Naive thymus-derived CD4-positive, alpha-beta T cell (primary cell): ENCODE data around the gene RAC2. TPM values are rescaled to one million over a fixed set of nuclear protein-coding genes. Genes with fewer than 3 reads are reported as not detected.

Source experiments
- ATAC-seq: fragments of 150-1000 bp; cut with Tn5 transposase; 2 replicates; pipeline ENCODE4 v1.10.0; 2021; ENCODE audit warnings: mild to moderate bottlenecking, moderate library complexity
- CTCF ChIA-PET: fragments of 350-600 bp; sonication (Branson Sonifier 250); formaldehyde crosslinking; loops from one replicate; lab custom pipeline; 2021; ENCODE audit warnings: antibody characterized with exemption; lab: Charles Lee
- POLR2A ChIA-PET: fragments of 350-600 bp; sonication (Branson Sonifier 250); formaldehyde crosslinking; loops from one replicate; lab custom pipeline; 2021; ENCODE audit warnings: antibody characterized with exemption, inconsistent platforms; lab: Charles Lee
- DNase-seq, 9 donors: peaks; one replicate each; pipeline versions ENCODE4 v3.0.0 to v3.0.0-alpha.2; 2020 to 2022; ENCODE audit warnings: mixed read lengths in 1 of 9
- H3K27ac ChIP-seq: one replicate; pipeline ENCODE4 v1.7.0; 2013; ENCODE audit warnings: mild to moderate bottlenecking, low read depth, low read length, moderate library complexity
- H3K27me3 ChIP-seq, 2 donors: one replicate each; pipeline ENCODE4 v1.7.0; 2013; ENCODE audit warnings: low read length in 2 of 2, mild to moderate bottlenecking in 2 of 2, moderate library complexity in 2 of 2; ENCODE audit not compliant: control insufficient read depth in 2 of 2, insufficient read depth in 2 of 2
- H3K36me3 ChIP-seq, 3 experiments: 1 replicate in 2 of 3; 2 replicates in 1 of 3; pipeline ENCODE4 v1.7.0; 2013; ENCODE audit warnings: low read length in 3 of 3, mild to moderate bottlenecking in 3 of 3, moderate library complexity in 1 of 3; ENCODE audit not compliant: insufficient read depth in 3 of 3, control insufficient read depth in 2 of 3
- H3K4me1 ChIP-seq, 2 donors: one replicate each; pipeline ENCODE4 v1.7.0; 2013; ENCODE audit warnings: low read length in 2 of 2, mild to moderate bottlenecking in 2 of 2, moderate library complexity in 1 of 2; ENCODE audit not compliant: control insufficient read depth in 2 of 2, insufficient read depth in 2 of 2
- H3K4me3 ChIP-seq: 2 replicates; pipeline ENCODE4 v1.7.0; 2013; ENCODE audit warnings: mild to moderate bottlenecking, low read length
- H3K9me3 ChIP-seq, 3 experiments: 1 replicate in 2 of 3; 2 replicates in 1 of 3; pipeline ENCODE4 v1.7.0; 2013; ENCODE audit warnings: low read length in 3 of 3; ENCODE audit not compliant: control insufficient read depth in 2 of 3
- H3K27ac Mint-ChIP-seq, 9 donors: one replicate each; pipeline ENCODE4 v1.8.0; 2020 to 2022; ENCODE audit warnings: mixed read lengths in 9 of 9, mild to moderate bottlenecking in 8 of 9, moderate library complexity in 5 of 9, inconsistent platforms in 2 of 9
- H3K27me3 Mint-ChIP-seq, 5 donors: one replicate each; pipeline ENCODE4 v1.8.0; 2021 to 2022; ENCODE audit warnings: mixed read lengths in 5 of 5, mild to moderate bottlenecking in 1 of 5
- H3K36me3 Mint-ChIP-seq, 5 donors: one replicate each; pipeline ENCODE4 v1.8.0; 2020 to 2022; ENCODE audit warnings: mixed read lengths in 5 of 5, mild to moderate bottlenecking in 3 of 5, inconsistent platforms in 1 of 5
- H3K4me1 Mint-ChIP-seq, 7 donors: one replicate each; pipeline ENCODE4 v1.8.0; 2020 to 2022; ENCODE audit warnings: mixed read lengths in 7 of 7, mild to moderate bottlenecking in 3 of 7, inconsistent platforms in 1 of 7
- H3K4me3 Mint-ChIP-seq, 10 donors: one replicate each; pipeline ENCODE4 v1.8.0; 2020 to 2022; ENCODE audit warnings: mild to moderate bottlenecking in 10 of 10, mixed read lengths in 10 of 10, moderate library complexity in 6 of 10, inconsistent platforms in 2 of 10
- H3K9me3 Mint-ChIP-seq, 11 donors: one replicate each; pipeline ENCODE4 v1.8.0; 2020 to 2022; ENCODE audit warnings: mixed read lengths in 11 of 11, mild to moderate bottlenecking in 4 of 11, inconsistent platforms in 1 of 11, moderate library complexity in 1 of 11
- intact Hi-C, 2 donors: fragments of 100-400 bp; cut with micrococcal nuclease; formaldehyde crosslinking; loops; one replicate each; pipeline ENCODE4 v1.15.1; 2023
- polyA plus RNA-seq, 2 donors: library from polyadenylated mRNA; unstranded; fragments of 300-500 nt; fragmentation: Illumina TruSeq; gene quantifications; one replicate each; pipeline ENCODE4 v1.2.3, GENCODE V29; 2021
- total RNA-seq, 6 experiments: library from RNA in 5 of 6; stranded (reverse) in 5 of 6; gene quantifications; 1 replicate in 5 of 6; 2 replicates in 1 of 6; pipeline ENCODE4 v1.2.3 and lab custom pipeline; 2021 to 2026

Gene RAC2
- total and polyA plus RNA-seq, 7 experiments from 2014 or later = 263 to 886 (median 468) TPM

DNA sequence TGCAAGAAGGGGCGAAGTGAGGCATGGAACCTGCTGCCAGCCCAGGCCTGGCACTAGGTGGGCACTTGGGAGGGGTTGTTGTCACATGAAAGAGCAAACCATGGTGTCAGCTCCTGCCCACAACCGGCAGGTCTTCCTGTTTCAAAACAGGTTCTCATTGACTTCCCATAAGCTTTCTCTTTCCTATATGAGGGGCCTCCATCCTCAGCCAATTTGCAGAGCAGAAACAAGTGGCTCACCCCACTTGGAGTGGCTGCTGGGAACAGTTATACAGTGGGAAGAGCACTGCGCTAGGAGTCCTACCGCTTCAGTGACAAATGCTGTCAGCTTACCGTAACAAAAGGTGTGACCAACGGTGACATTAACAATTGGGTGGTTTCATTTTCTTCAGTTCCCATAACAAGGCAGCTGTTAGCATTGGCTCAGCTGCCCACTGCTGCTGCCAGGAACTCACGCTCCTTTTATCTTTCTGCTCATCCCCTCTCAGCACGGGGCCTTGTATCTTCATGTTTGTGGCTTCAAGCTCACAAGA lies 21.6 kb downstream of the RAC2 start:
- POLR2A ChIA-PET = interaction anchor here (0.6 to 22.1 kb wide), 11 partner anchors 9 to 100 kb away, joined by 3 to 335 read pairs (median 5); partner anchors contain the start of gene RAC2
- peak overlapping the region; percentile 79 to 99 (median 95) for H3K27ac Mint-ChIP-seq
- H3K4me3 ChIP-seq = peak overlapping the region; percentile 41
- peak overlapping the region; percentile 69 to 86 (median 79) for H3K4me3 Mint-ChIP-seq
- ATAC-seq = peak; percentile 45
- no peaks in the 10 kb centered on the region for H3K9me3 ChIP-seq
- H3K36me3 ChIP-seq = peaks cover 5 to 31% (median 16%) of the 10 kb centered on the region in 3 experiments
- intact Hi-C loops = loop anchor here in 1 of 2 donors (10.0 kb wide), 1 partner anchor 452 kb away; the partner anchor contains the start of gene LGALS1
- H3K27me3 Mint-ChIP-seq = no peaks in the 10 kb centered on the region
- H3K4me1 ChIP-seq = peaks cover 74 to 86% of the 10 kb centered on the region in 2 donors
- H3K27ac ChIP-seq = peak overlapping the region; percentile 77
- H3K9me3 Mint-ChIP-seq = peaks cover 0 to 8% (median 2%) of the 10 kb centered on the region in 11 donors
- H3K27me3 ChIP-seq = no peaks in the 10 kb centered on the region
- peak in 6 of 9 donors; percentile 54 to 72 (median 64) for DNase-seq
- H3K4me1 Mint-ChIP-seq = peaks cover 63 to 92% (median 87%) of the 10 kb centered on the region in 7 donors
- CTCF ChIA-PET = interaction anchor here (0.7 to 1.7 kb wide), 9 partner anchors 13 to 234 kb away, joined by 3 to 10 read pairs (median 3); no protein-coding TSS in a partner anchor
- peaks cover 19 to 77% (median 39%) of the 10 kb centered on the region in 5 donors for H3K36me3 Mint-ChIP-seq

DNA sequence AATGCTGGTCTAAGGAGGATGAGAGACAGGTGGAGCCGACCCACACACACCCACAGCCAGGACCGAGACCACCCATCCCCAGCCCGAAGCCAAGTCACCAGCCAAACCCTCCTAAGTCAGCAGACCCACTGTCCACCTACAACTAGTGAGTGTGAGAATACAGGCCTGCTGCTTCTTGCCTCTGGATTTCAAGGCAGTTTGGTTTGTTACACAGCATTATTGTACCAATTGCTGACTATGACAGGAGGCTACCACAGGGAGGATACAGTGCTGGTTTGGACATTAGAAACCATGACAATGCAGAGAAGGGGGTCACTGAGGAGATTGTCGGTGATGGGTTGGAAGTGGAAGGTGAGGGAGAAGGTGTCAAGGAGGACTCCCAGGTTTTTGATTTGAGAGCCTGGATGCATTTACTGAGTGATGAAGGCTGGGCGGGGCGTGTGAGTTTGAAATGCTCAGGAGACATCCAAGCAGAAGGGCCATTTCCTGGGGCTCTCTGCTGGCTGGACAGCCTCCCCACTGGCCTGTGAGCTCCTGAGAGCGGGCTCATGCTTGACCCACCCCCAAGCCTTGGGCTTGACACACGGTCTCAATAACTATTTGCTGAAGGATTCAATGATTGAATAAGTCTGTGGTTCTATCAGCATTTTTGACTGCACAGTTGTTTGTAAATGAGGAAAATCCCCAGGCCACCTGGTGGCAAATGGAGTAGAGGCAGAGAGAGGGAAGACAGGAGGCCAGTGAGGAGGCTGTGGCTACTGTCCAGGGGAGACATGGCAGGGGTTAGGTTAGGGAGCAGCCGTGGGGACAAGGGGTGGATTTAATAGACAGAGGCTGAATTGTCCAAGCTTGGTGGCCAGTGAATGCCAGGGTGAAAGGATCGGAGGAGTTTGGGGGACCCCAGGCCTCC lies 22.4 kb downstream of the RAC2 start:
- ChIA-PET POLR2A (interaction anchor here (0.7 to 22.1 kb wide), 9 partner anchors 10 to 88 kb away, joined by 3 to 335 read pairs (median 5); partner anchors contain the start of gene RAC2), CTCF (interaction anchor here (0.7 to 6.6 kb wide), 6 partner anchors 17 to 60 kb away, joined by 3 to 49 read pairs (median 8); no protein-coding TSS in a partner anchor)
- Histone ChIP-seq H3K27ac (peak overlapping the region; percentile 77), H3K9me3 (no peaks in the 10 kb centered on the region), H3K4me3 (peak overlapping the region; percentile 41), H3K4me1 (peaks cover 76 to 90% of the 10 kb centered on the region in 2 donors), H3K36me3 (peaks cover 5 to 29% (median 14%) of the 10 kb centered on the region in 3 experiments), H3K27me3 (no peaks in the 10 kb centered on the region)
- H3K36me3 Mint-ChIP-seq = peaks cover 19 to 76% (median 39%) of the 10 kb centered on the region in 5 donors
- intact Hi-C loops = loop anchor here in 1 of 2 donors (10.0 kb wide), 1 partner anchor 453 kb away; the partner anchor contains the start of gene LGALS1
- H3K27ac Mint-ChIP-seq = peak overlapping the region; percentile 79 to 99 (median 95)
- no peaks in the 10 kb centered on the region for H3K27me3 Mint-ChIP-seq
- peak overlapping the region; percentile 69 to 86 (median 79) for H3K4me3 Mint-ChIP-seq
- H3K9me3 Mint-ChIP-seq = peaks cover 0 to 8% (median 2%) of the 10 kb centered on the region in 11 donors
- DNase-seq = no peak
- no peak for ATAC-seq
- H3K4me1 Mint-ChIP-seq = peaks cover 65 to 100% (median 96%) of the 10 kb centered on the region in 7 donors

DNA sequence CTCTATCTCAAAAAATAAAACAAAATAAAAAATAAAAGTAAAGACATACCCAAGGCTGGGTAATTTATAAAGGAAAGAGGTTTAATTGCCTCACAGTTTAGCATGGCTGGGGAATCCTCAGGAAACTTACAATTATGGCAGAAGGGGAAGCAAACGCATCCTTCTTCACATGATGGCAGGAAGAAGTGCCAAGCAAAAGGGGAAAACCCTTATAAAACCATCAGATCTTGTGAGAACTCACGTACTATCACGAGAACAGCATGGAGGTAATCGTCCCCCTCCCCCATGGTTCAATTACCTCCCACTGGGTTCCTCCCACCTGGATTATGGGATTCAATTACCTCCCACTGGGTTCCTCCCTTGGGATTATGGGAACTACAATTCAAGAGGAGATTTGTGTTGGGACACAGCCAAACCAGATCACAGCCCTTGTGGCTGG lies 23.5 kb downstream of the RAC2 start:
- DNase-seq (peak in 4 of 9 donors; percentile 43 to 47 (median 45)), ATAC-seq (no peak)
- peak overlapping the region; percentile 77 for H3K27ac ChIP-seq
- peaks cover 12 to 67% (median 31%) of the 10 kb centered on the region in 5 donors for H3K36me3 Mint-ChIP-seq
- H3K4me1 ChIP-seq = peaks cover 76 to 87% of the 10 kb centered on the region in 2 donors
- H3K4me3 ChIP-seq = peak overlapping the region; percentile 55
- no peaks in the 10 kb centered on the region for H3K27me3 Mint-ChIP-seq
- peaks cover 68 to 99% (median 94%) of the 10 kb centered on the region in 7 donors for H3K4me1 Mint-ChIP-seq
- POLR2A ChIA-PET = interaction anchor here (11.3 to 22.1 kb wide), 3 partner anchors 11 to 21 kb away, joined by 256 to 335 read pairs (median 278); partner anchors contain the start of gene RAC2
- H3K27me3 ChIP-seq = no peaks in the 10 kb centered on the region
- intact Hi-C loops = loop anchor here in 1 of 2 donors (10.0 kb wide), 1 partner anchor 454 kb away; the partner anchor contains the start of gene LGALS1
- peak overlapping the region; percentile 74 to 92 (median 83) for H3K4me3 Mint-ChIP-seq
- H3K9me3 ChIP-seq = no peaks in the 10 kb centered on the region
- CTCF ChIA-PET = interaction anchor here (1.2 to 6.6 kb wide), 5 partner anchors 10 to 39 kb away, joined by 8 to 49 read pairs (median 37); partner anchors contain the start of gene RAC2
- H3K9me3 Mint-ChIP-seq = peaks cover 0 to 8% (median 2%) of the 10 kb centered on the region in 11 donors
- peaks cover 2 to 18% (median 10%) of the 10 kb centered on the region in 3 experiments for H3K36me3 ChIP-seq
- H3K27ac Mint-ChIP-seq = peak overlapping the region; percentile 79 to 99 (median 95)

DNA sequence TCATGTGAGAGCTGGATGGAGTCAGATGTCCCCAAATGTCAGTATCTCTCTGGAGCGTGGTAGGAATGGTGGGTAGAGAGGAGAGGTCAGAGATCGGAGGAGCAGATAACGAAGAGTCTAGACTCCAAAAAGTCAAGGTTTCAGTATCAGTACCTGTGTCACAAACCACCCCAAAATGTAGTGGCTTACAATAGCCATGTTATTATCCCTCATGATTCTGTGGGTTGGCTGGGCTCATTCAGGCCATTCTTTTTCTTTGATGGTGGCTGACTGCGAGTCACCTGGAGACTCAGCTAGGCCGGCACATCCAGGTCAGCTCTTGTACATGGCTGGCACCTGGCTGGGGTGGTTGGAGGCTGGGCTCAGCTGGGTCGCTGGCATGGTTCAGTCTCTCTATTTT lies 24.5 kb downstream of the RAC2 start:
- H3K9me3 Mint-ChIP-seq = peaks cover 0 to 8% (median 2%) of the 10 kb centered on the region in 11 donors
- Histone ChIP-seq H3K9me3 (no peaks in the 10 kb centered on the region), H3K4me1 (peaks cover 67 to 83% of the 10 kb centered on the region in 2 donors), H3K36me3 (peaks cover 0 to 13% (median under 1%) of the 10 kb centered on the region in 3 experiments), H3K27me3 (no peaks in the 10 kb centered on the region), H3K27ac (peak overlapping the region; percentile 77), H3K4me3 (peak overlapping the region; percentile 55)
- CTCF ChIA-PET = interaction anchor here (0.6 to 6.6 kb wide), 11 partner anchors 11 to 114 kb away, joined by 3 to 49 read pairs (median 8); partner anchors contain the start of gene RAC2
- peak overlapping the region; percentile 74 to 92 (median 83) for H3K4me3 Mint-ChIP-seq
- ATAC-seq = no peak
- intact Hi-C loops = loop anchor here (1.0 kb wide), 7 partner anchors 11 to 42 kb away; partner anchors contain the start of gene RAC2 (in 1 of the 2)
- H3K27ac Mint-ChIP-seq = peak overlapping the region; percentile 79 to 99 (median 91)
- H3K36me3 Mint-ChIP-seq = peaks cover 8 to 57% (median 31%) of the 10 kb centered on the region in 5 donors
- DNase-seq = peak in 2 of 9 donors; percentile 35 to 58
- POLR2A ChIA-PET = interaction anchor here (0.6 to 22.1 kb wide), 8 partner anchors 12 to 443 kb away, joined by 3 to 335 read pairs (median 8); partner anchors contain the start of genes IFT27 and RAC2
- H3K27me3 Mint-ChIP-seq = no peaks in the 10 kb centered on the region
- H3K4me1 Mint-ChIP-seq = peaks cover 65 to 99% (median 92%) of the 10 kb centered on the region in 7 donors

DNA sequence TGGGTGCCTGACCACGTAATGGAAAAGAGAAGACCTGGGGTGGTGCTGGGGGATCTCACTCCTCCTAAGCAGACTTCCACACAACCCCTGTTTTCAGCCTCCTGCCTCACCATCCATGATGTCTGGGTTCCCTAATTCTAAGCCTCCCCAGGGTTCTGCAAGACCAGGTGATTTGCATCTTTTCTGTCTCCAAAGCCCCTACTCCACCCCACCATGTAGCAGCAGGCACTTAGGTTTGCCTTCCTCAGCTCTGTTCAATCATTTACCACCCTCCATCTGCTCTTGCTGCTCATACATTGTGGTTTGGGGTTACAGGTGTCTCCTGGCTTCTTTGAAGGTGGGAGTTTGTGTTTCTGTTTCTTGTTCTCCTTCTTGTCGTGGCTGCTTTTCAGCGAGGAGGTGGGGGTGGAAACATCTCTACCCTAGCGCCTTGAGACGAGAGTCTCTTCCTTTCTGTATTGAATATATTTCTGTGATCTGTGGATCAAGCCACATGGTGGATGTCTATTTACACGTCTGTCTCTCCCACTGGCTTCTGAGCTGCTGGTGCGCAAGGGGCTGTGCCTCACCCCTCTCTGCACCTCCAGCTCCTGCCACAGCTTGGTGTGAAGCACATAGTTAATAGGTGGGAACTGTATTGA lies 25.2 kb downstream of the RAC2 start:
- ATAC-seq (peak; percentile 89), DNase-seq (peak in 8 of 9 donors; percentile 59 to 97 (median 94))
- ChIA-PET POLR2A (interaction anchor here (0.6 to 22.1 kb wide), 8 partner anchors 13 to 443 kb away, joined by 3 to 335 read pairs (median 8); partner anchors contain the start of genes IFT27 and RAC2), CTCF (interaction anchor here (0.6 to 6.6 kb wide), 9 partner anchors 11 to 98 kb away, joined by 3 to 49 read pairs (median 9); partner anchors contain the start of gene RAC2)
- Histone ChIP-seq H3K27me3 (no peaks in the 10 kb centered on the region), H3K4me3 (peak overlapping the region; percentile 55), H3K36me3 (peaks cover 0 to 15% (median 0%) of the 10 kb centered on the region in 3 experiments), H3K27ac (peak overlapping the region; percentile 77), H3K9me3 (no peaks in the 10 kb centered on the region), H3K4me1 (peaks cover 61 to 76% of the 10 kb centered on the region in 2 donors)
- H3K27ac Mint-ChIP-seq = peak overlapping the region; percentile 79 to 99 (median 91)
- no peaks in the 10 kb centered on the region for H3K27me3 Mint-ChIP-seq
- peak overlapping the region; percentile 74 to 92 (median 83) for H3K4me3 Mint-ChIP-seq
- peaks cover 0 to 8% (median 2%) of the 10 kb centered on the region in 11 donors for H3K9me3 Mint-ChIP-seq
- peaks cover 3 to 53% (median 31%) of the 10 kb centered on the region in 5 donors for H3K36me3 Mint-ChIP-seq
- intact Hi-C loops = loop anchor here (1.0 kb wide), 7 partner anchors 11 to 42 kb away; partner anchors contain the start of gene RAC2 (in 1 of the 2)
- peaks cover 62 to 99% (median 92%) of the 10 kb centered on the region in 7 donors for H3K4me1 Mint-ChIP-seq
